Measurements from ENCODE around the gene MPP7.
"Not testable (repeated sequence)": the region's sequence is repeated elsewhere in the genome, so short reads cannot be mapped to it uniquely, and the experiment has no call there.

MPP7 gene

GRCh38 chr10:28302638-28303488 lies at the start of gene MPP7:
Gene MPP7, minus strand, starts transcription at chr10:28303064. Its CDS starts 64,460 bp downstream, at chr10:28238604.
- DNase-seq, result peak; percentile 91 to 94

GRCh38 chr10:28349892-28350291 lies 47.0 kb upstream of the MPP7 start:
- DNase-seq, result no peak

GRCh38 chr10:28343987-28344895 lies 41.4 kb upstream of the MPP7 start:
- DNase-seq, result no peak

GRCh38 chr10:28343252-28343651 lies 40.4 kb upstream of the MPP7 start:
- no peak for DNase-seq

- DNase-seq, result not testable (repeated sequence)
Observed at GRCh38 chr10:28341679-28342078, 38.8 kb upstream of the MPP7 start.

GRCh38 chr10:28332726-28333125 lies 29.9 kb upstream of the MPP7 start:
- DNase-seq, result no peak

- no peak for DNase-seq
Observed at GRCh38 chr10:28331841-28332240, 29.0 kb upstream of the MPP7 start.

- no peak for DNase-seq
Observed at GRCh38 chr10:28331066-28331465, 28.2 kb upstream of the MPP7 start.

GRCh38 chr10:28328346-28328745 lies 25.5 kb upstream of the MPP7 start:
- DNase-seq, result no peak

- DNase-seq, result no peak
Observed at GRCh38 chr10:28327491-28327880, 24.6 kb upstream of the MPP7 start.

- DNase-seq, result no peak
Observed at GRCh38 chr10:28326516-28327490, 23.9 kb upstream of the MPP7 start.

- no peak for DNase-seq
Observed at GRCh38 chr10:28320799-28321198, 17.9 kb upstream of the MPP7 start.

GRCh38 chr10:28320090-28320489 lies 17.2 kb upstream of the MPP7 start:
- DNase-seq, result no peak

- not testable (repeated sequence) for DNase-seq
Observed at GRCh38 chr10:28319061-28319460, 16.2 kb upstream of the MPP7 start.

- DNase-seq, result no peak
Observed at GRCh38 chr10:28318626-28319025, 15.8 kb upstream of the MPP7 start.

- DNase-seq, result no peak
Observed at GRCh38 chr10:28317760-28318159, 14.9 kb upstream of the MPP7 start.

GRCh38 chr10:28316696-28317095 lies 13.8 kb upstream of the MPP7 start:
- DNase-seq, result no peak

- no peak for DNase-seq
Observed at GRCh38 chr10:28315140-28315539, 12.3 kb upstream of the MPP7 start.

GRCh38 chr10:28314211-28314610 lies 11.3 kb upstream of the MPP7 start:
- DNase-seq, result no peak

GRCh38 chr10:28312572-28312971 lies 9.7 kb upstream of the MPP7 start:
- DNase-seq, result no peak

- no peak for DNase-seq
Observed at GRCh38 chr10:28311104-28311503, 8.2 kb upstream of the MPP7 start.

- DNase-seq, result no peak
Observed at GRCh38 chr10:28307267-28307666, 4.4 kb upstream of the MPP7 start.

- no peak for DNase-seq
Observed at GRCh38 chr10:28305553-28305952, 2.7 kb upstream of the MPP7 start.
